Measurements from ENCODE around the gene LRMDA. TPM values are rescaled to one million over a fixed set of nuclear protein-coding genes. Genes with fewer than 3 reads are reported as not detected.

LRMDA gene
- total and polyA plus RNA-seq, 2 of the 4 experiments (the other 2 are of a cell fraction) = 0.07 TPM; not detected in 1

DNA sequence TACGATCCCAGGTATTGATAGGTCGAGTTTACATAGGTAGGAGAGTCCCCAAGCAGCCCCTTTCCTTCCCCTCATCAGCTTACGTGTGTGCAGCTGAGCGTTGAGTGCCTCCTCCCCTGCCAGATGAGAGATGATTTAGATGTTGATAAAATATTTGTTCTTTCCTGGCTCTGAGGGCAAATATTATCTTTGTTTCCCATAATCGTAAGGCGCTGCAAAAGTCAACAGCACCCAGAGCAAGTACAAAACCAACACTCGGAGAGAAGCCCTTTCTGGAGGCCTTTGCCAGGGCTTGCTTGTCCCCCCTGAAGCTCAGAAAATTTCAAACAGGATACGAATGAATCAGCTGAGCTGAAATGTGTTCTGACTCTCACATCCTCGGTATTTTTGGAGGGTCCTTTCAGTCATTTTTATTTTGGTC lies 683.2 kb downstream of the LRMDA start:
- Histone ChIP-seq H4K8ac (ENCODE audit: low read depth in 2 of 2, low read length in 2 of 2) (no peak overlapping the region), H3K14ac (replicated peaks; ENCODE audit: low read depth, low read length) (no peak overlapping the region), H3K9ac (ENCODE audit: low read depth, low read length) (no peak overlapping the region), H2BK15ac (ENCODE audit: low read depth, low read length) (no peak overlapping the region), H4K91ac (ENCODE audit: insufficient read depth, low read depth, low read length) (no peak overlapping the region), H2AK9ac (replicated peaks; ENCODE audit: low read depth, low read length, poor library complexity) (no peak overlapping the region), H3K4me3 (ENCODE audit: insufficient read depth, low read depth, low read length) (no peak overlapping the region), H4K5ac (ENCODE audit: low read depth, low read length) (no peak overlapping the region), H2AK5ac (ENCODE audit: low read depth, low read length) (no peak overlapping the region), H4K20me1 (ENCODE audit: insufficient read depth, low read length) (no peaks in the 10 kb centered on the region), H3K27ac (ENCODE audit: insufficient read depth, low read length) (no peak overlapping the region), H3K9me1 (ENCODE audit: insufficient read depth, low read length) (no peaks in the 10 kb centered on the region), H3K27me3 (ENCODE audit: control insufficient read depth, insufficient read depth, low read length) (peaks cover 6% of the 10 kb centered on the region), H2BK5ac (ENCODE audit: low read depth, low read length, poor library complexity, severe bottlenecking) (no peak overlapping the region), H3K36me3 (ENCODE audit: control insufficient read depth, insufficient read depth, low read length) (no peaks in the 10 kb centered on the region), H3K9me3 (ENCODE audit: control insufficient read depth, insufficient read depth, low read length) (no peaks in the 10 kb centered on the region), H2BK120ac (ENCODE audit: low read depth, low read length) (no peak overlapping the region), H3K23ac (ENCODE audit: low read depth, low read length) (no peak overlapping the region), H3K4me2 (ENCODE audit: low read depth, low read length) (no peak overlapping the region), H2AFZ (replicated peaks; ENCODE audit: low read length, poor library complexity) (no peak overlapping the region), H3K4me1 (ENCODE audit: control insufficient read depth, insufficient read depth, low read length) (peaks cover 4% of the 10 kb centered on the region), H2BK20ac (ENCODE audit: low read depth, low read length) (no peak overlapping the region), H3K4ac (ENCODE audit: low read depth, low read length) (no peak overlapping the region), H3K79me1 (ENCODE audit: low read depth in 1 of 2, low read length in 2 of 2) (no peaks in the 10 kb centered on the region), H3K56ac (ENCODE audit: extremely low read depth, insufficient read depth, low read length) (no peak overlapping the region), H3K18ac (ENCODE audit: low read depth, low read length) (no peak overlapping the region)
- TF ChIP-seq POLR2A (IDR thresholded peaks at IDR 0.05; ENCODE audit: low read depth, low read length) = no peak
- TF ChIP-seq FOS (IDR thresholded peaks at IDR 0.05; ENCODE audit: low read depth, low read length) = no peak
- TF ChIP-seq, protein P1, sequence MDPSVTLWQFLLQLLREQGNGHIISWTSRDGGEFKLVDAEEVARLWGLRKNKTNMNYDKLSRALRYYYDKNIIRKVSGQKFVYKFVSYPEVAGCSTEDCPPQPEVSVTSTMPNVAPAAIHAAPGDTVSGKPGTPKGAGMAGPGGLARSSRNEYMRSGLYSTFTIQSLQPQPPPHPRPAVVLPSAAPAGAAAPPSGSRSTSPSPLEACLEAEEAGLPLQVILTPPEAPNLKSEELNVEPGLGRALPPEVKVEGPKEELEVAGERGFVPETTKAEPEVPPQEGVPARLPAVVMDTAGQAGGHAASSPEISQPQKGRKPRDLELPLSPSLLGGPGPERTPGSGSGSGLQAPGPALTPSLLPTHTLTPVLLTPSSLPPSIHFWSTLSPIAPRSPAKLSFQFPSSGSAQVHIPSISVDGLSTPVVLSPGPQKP (IDR thresholded peaks at IDR 0.05; ENCODE audit: borderline replicate concordance, low read depth, low read length) = no peak
- TF ChIP-seq RAD21 (IDR thresholded peaks at IDR 0.05; ENCODE audit: low read length) = no peak
- TF ChIP-seq CHD1 (IDR thresholded peaks at IDR 0.05; ENCODE audit: low read depth, low read length) = no peak
- no peak for TF ChIP-seq BHLHE40 (IDR thresholded peaks at IDR 0.05; ENCODE audit: low read depth, low read length)
- no peak for TF ChIP-seq MAFK (IDR thresholded peaks at IDR 0.05; ENCODE audit: low read depth, low read length)
- TF ChIP-seq, protein P2, sequence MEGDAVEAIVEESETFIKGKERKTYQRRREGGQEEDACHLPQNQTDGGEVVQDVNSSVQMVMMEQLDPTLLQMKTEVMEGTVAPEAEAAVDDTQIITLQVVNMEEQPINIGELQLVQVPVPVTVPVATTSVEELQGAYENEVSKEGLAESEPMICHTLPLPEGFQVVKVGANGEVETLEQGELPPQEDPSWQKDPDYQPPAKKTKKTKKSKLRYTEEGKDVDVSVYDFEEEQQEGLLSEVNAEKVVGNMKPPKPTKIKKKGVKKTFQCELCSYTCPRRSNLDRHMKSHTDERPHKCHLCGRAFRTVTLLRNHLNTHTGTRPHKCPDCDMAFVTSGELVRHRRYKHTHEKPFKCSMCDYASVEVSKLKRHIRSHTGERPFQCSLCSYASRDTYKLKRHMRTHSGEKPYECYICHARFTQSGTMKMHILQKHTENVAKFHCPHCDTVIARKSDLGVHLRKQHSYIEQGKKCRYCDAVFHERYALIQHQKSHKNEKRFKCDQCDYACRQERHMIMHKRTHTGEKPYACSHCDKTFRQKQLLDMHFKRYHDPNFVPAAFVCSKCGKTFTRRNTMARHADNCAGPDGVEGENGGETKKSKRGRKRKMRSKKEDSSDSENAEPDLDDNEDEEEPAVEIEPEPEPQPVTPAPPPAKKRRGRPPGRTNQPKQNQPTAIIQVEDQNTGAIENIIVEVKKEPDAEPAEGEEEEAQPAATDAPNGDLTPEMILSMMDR (conservative IDR thresholded peaks at IDR 0.05; ENCODE audit: low read depth, low read length) = no peak
- no peak for TF ChIP-seq RCOR1 (IDR thresholded peaks at IDR 0.05; ENCODE audit: insufficient replicate concordance, low read length)
- TF ChIP-seq, protein P3, sequence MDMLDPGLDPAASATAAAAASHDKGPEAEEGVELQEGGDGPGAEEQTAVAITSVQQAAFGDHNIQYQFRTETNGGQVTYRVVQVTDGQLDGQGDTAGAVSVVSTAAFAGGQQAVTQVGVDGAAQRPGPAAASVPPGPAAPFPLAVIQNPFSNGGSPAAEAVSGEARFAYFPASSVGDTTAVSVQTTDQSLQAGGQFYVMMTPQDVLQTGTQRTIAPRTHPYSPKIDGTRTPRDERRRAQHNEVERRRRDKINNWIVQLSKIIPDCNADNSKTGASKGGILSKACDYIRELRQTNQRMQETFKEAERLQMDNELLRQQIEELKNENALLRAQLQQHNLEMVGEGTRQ (IDR thresholded peaks at IDR 0.05; ENCODE audit: low read depth, low read length) = no peak
- no peak for TF ChIP-seq MXI1 (IDR thresholded peaks at IDR 0.05; ENCODE audit: borderline replicate concordance, low read depth, low read length)
- TF ChIP-seq CEBPB (IDR thresholded peaks at IDR 0.05; ENCODE audit: low read depth, low read length) = no peak
- TF ChIP-seq SMC3 (IDR thresholded peaks at IDR 0.05; ENCODE audit: low read depth, low read length) = no peak
- TF ChIP-seq NFE2L2 (IDR thresholded peaks at IDR 0.05; ENCODE audit: low read depth, low read length) = no peak
- no peak for TF ChIP-seq MAZ (IDR thresholded peaks at IDR 0.05; ENCODE audit: borderline replicate concordance, low read depth, low read length)
- TF ChIP-seq RFX5 (IDR thresholded peaks at IDR 0.05; ENCODE audit: low read depth, low read length) = no peak
- in situ Hi-C loops (cut with MboI; ENCODE audit: low sequenced_read_pairs) (no loop called here), intact Hi-C loops (cut with micrococcal nuclease) (no loop called here), dilution Hi-C loops (cut with HindIII; ENCODE audit: low sequenced_read_pairs, unreplicated experiment) (no loop called here)
- POLR2A ChIA-PET (ENCODE audit: unreplicated experiment) = no interaction called here
- ATAC-seq (ENCODE audit: low read depth) (no peak), DNase-seq (no peak)
- 40% methylated on average over 2 of the region's 9 CpGs; no CpG with 5 or more reads in 1 of the 2 experiments for WGBS, 2 experiments (ENCODE audit: extremely low coverage in 2 of 2, insufficient read length in 1 of 2)
- CTCF ChIA-PET = no interaction called here
- no TSS peak for BruUV-seq (replicated peaks)

All from IMR-90 (cell line).